Brain microvascular endothelial cell (primary cell): ENCODE measurements around the gene FDXR.
A peak's percentile ranks its signal among the peaks of the same experiment; 100 is the strongest.
"Not testable (repeated sequence)": the region's sequence is repeated elsewhere in the genome, so short reads cannot be mapped to it uniquely, and the experiment has no call there.

Source experiments
- DNase-seq: peaks from one replicate; pipeline ENCODE4 v3.0.0-alpha.2; 2020
- H3K27ac ChIP-seq: fragments of 250-450 bp; sonication (Bioruptor Pico); 2 replicates; pipeline ENCODE4 v1.5.1; 2020; ENCODE audit warnings: mild to moderate bottlenecking, moderate library complexity
- H3K27me3 ChIP-seq: fragments of 250-450 bp; sonication (Bioruptor Pico); replicated peaks from 2 replicates; pipeline ENCODE4 v1.5.1; 2020; ENCODE audit warnings: mild to moderate bottlenecking
- H3K36me3 ChIP-seq: fragments of 250-450 bp; sonication (Bioruptor Pico); replicated peaks from 2 replicates; pipeline ENCODE4 v1.5.1; 2020; ENCODE audit warnings: mild to moderate bottlenecking
- H3K4me3 ChIP-seq: 2 replicates; pipeline ENCODE4 v1.5.1; 2011; ENCODE audit warnings: low read depth, mild to moderate bottlenecking, control low read depth, low read length, moderate library complexity
- CTCF ChIP-seq: IDR thresholded peaks from 2 replicates; pipeline ENCODE4 v1.5.1; 2011; ENCODE audit warnings: low read depth, mild to moderate bottlenecking, moderate library complexity, low read length, control low read depth, inconsistent platforms; ENCODE audit errors: missing control alignments
- in situ Hi-C: cut with HindIII; loops from 2 replicates; pipeline ENCODE4 v1.10.0; 2017; ENCODE audit warnings: low sequenced_read_pairs, low pct_ligation_motif_present

Gene FDXR

GRCh38 chr17:74873874-74874614 lies 1.2 kb upstream of the FDXR start:
- peak overlapping the region; percentile 81 for H3K4me3 ChIP-seq
- TF ChIP-seq CTCF, result no peak
- H3K27me3 ChIP-seq, result no peaks in the 10 kb centered on the region
- no peaks in the 10 kb centered on the region for H3K36me3 ChIP-seq
- DNase-seq, result no peak
- in situ Hi-C loops, result no loop called here
- H3K27ac ChIP-seq, result peak overlapping the region; percentile 68

- peak overlapping the region; percentile 68 for H3K27ac ChIP-seq
- no peaks in the 10 kb centered on the region for H3K36me3 ChIP-seq
- H3K4me3 ChIP-seq, result peak overlapping the region; percentile 81
- H3K27me3 ChIP-seq, result no peaks in the 10 kb centered on the region
- DNase-seq, result peak; percentile 100
- no peak for TF ChIP-seq CTCF
- in situ Hi-C loops, result no loop called here
These were observed 461 bp upstream of the FDXR start for GRCh38 chr17:74873037-74873873.

- no peaks in the 10 kb centered on the region for H3K36me3 ChIP-seq
- no peak overlapping the region for H3K4me3 ChIP-seq
- TF ChIP-seq CTCF, result no peak
- no peaks in the 10 kb centered on the region for H3K27me3 ChIP-seq
- H3K27ac ChIP-seq, result no peak overlapping the region
- DNase-seq, result no peak
- in situ Hi-C loops, result no loop called here
These were observed 1.3 kb downstream of the FDXR start for GRCh38 chr17:74871356-74872076.

- Histone ChIP-seq H3K27me3 (no peaks in the 10 kb centered on the region), H3K4me3 (no peak overlapping the region), H3K27ac (no peak overlapping the region), H3K36me3 (no peaks in the 10 kb centered on the region)
- TF ChIP-seq CTCF, result no peak
- in situ Hi-C loops, result no loop called here
- peak; percentile 33 for DNase-seq
These were observed 2.3 kb downstream of the FDXR start for GRCh38 chr17:74870512-74870911.

- H3K36me3 ChIP-seq, H3K4me3 ChIP-seq, in situ Hi-C loops, H3K27me3 ChIP-seq, DNase-seq, H3K27ac ChIP-seq: not testable (repeated sequence)
These were observed 2.8 kb downstream of the FDXR start for GRCh38 chr17:74870028-74870427.

GRCh38 chr17:74868908-74869255 lies 3.9 kb downstream of the FDXR start:
- Histone ChIP-seq H3K4me3 (no peak overlapping the region), H3K27ac (no peak overlapping the region), H3K36me3 (no peaks in the 10 kb centered on the region), H3K27me3 (no peaks in the 10 kb centered on the region)
- in situ Hi-C loops, result no loop called here
- DNase-seq, result no peak
- TF ChIP-seq CTCF, result no peak
